Smooth muscle cell of bladder (primary cell): Measurements from ENCODE around the gene OR1A1. TPM values are rescaled to one million over a fixed set of nuclear protein-coding genes. Genes with fewer than 3 reads are reported as not detected.

Experiments used
- total RNA-seq: library from RNA; depleted of rRNA; stranded (reverse); fragments of >200 nt; gene quantifications from 2 replicates; pipeline ENCODE4 v1.2.3, GENCODE V29; 2014

OR1A1 gene
- total RNA-seq, result not detected in 2 replicates

GRCh38 chr17:3207367-3207766 lies at the start of gene OR1A1:
Gene OR1A1 (plus strand): TSS chr17:3207667. CDS start chr17:3215621, 7,954 bp downstream.

GRCh38 chr17:3197219-3197618 lies 10.2 kb upstream of the OR1A1 start, which contains the start of gene OR1A2:
Gene OR1A2 (plus strand): TSS chr17:3197519. CDS start chr17:3197519, 0 bp downstream.

Other genes with a start within 250 kb of the OR1A1 start
- gene OR1D5, start 144.1 kb upstream of the OR1A1 start, total RNA-seq, result not detected in 2 replicates
- gene OR1D2, start 103.2 kb upstream of the OR1A1 start, total RNA-seq, result not detected in 2 replicates
- not detected in 2 replicates for gene OR1G1, start 80.1 kb upstream of the OR1A1 start, total RNA-seq
- not detected in 2 replicates for gene OR1A2, start 10.1 kb upstream of the OR1A1 start, total RNA-seq
- gene OR3A1, start 90.7 kb downstream of the OR1A1 start, total RNA-seq, result under 0.01 and 0.09 TPM in 2 replicates
- gene OR3A2, start 178.6 kb downstream of the OR1A1 start, total RNA-seq, result 0.18 and 0.57 TPM in 2 replicates
- not detected in 2 replicates for gene OR1E1, start 190.7 kb downstream of the OR1A1 start, total RNA-seq
- not detected in 2 replicates for gene OR3A3, start 203.7 kb downstream of the OR1A1 start, total RNA-seq
- gene OR1E2, start 226.2 kb downstream of the OR1A1 start, total RNA-seq, result not detected in 2 replicates